Transverse colon (tissue), 4 donors: Measurements from ENCODE around the gene MTMR10.

Experiments
- CTCF ChIP-seq, 5 experiments: fragments of 200-600 bp in 3 of 5; fragments of 450-650 bp in 2 of 5; sonication (generic) in 3 of 5; IDR thresholded peaks; 1 replicate in 2 of 5; 2 replicates in 3 of 5; pipeline ENCODE4 v1.5.1; 2016 to 2017; ENCODE audit warnings: antibody characterized with exemption in 5 of 5, inconsistent platforms in 3 of 5, mild to moderate bottlenecking in 2 of 5, moderate library complexity in 1 of 5
- EP300 ChIP-seq: sonication (generic); formaldehyde crosslinking; IDR thresholded peaks from one replicate; pipeline ENCODE4 v1.6.1; 2017; ENCODE audit warnings: antibody characterized with exemption, low read depth
- POLR2AphosphoS5 ChIP-seq, 3 donors: sonication (generic); formaldehyde crosslinking; IDR thresholded peaks; one replicate each; pipeline ENCODE4 v1.6.1; 2016; ENCODE audit warnings: antibody characterized with exemption in 3 of 3

- TF ChIP-seq CTCF (IDR thresholded peaks at IDR 0.05) (no peak), POLR2AphosphoS5 (IDR thresholded peaks at IDR 0.05) (no peak), EP300 (no peak)
These were observed 33.2 kb downstream of the MTMR10 start for GRCh38 chr15:30958219-30958618.
